GM18909 (cell line): Measurements from ENCODE around the gene ZNF530.

Experiments
- ATAC-seq: cut with Tn5 transposase; IDR thresholded peaks from one replicate; pipeline ENCODE4 v1.9.1; 2021; ENCODE audit warnings: mild to moderate bottlenecking; ENCODE audit not compliant: unreplicated experiment, poor library complexity

ZNF530 gene

DNA sequence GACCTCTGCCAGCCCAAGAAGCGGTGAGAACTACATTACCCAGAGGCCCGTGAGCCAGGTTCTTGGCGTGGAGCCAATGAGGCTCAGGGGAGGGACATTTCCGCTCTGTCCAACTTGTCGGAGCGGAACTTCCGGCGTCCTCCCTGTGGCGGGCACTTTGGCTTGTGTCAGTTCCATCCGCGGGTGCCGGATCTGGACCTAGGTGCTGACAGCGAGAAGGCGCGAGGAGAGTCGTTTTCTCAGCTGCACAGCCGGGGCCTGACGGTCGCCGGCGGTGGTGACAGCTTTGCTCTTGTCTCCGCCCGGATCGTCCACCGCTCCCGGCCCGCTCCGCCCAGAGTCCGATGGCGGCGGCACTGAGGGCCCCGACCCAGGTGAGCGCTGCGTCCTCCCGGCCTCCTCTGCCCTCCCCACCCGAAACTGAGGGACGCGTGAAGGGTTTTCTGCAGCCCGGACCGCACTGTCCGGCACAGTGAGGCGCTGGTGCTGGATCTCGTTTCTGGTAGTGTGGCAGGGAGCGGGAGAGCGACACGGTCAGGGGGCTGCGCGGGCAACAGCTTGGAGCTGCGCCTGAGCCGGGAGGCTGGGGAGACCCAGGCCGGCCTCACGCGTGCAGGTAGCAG, at the start of gene ZNF530:
ZNF530 (plus strand) TSS at position 125 of the 623 bp plus-strand sequence. CDS start 4,461 bp downstream, outside the sequence.
- ATAC-seq = peak; percentile 95

DNA sequence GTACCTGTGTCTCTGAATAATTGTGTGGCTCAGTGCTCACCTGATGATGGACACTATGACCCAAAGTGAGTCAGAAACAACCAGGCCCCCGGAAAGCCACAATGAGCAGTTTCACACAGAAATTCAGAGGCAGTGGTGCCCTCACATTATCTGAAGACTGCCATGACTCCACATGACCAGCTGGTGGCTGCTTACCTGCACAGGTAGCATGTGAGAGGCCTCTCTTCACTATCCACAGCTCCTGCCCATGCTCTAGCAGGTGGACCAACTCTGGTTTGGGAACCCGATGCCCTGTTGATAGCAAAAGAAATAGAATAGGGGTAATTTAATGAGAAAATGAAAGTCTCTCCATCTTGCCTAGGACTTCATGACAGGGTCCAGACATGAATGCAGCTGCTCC, 47.3 kb upstream of the ZNF530 start:
- ATAC-seq = no peak

DNA sequence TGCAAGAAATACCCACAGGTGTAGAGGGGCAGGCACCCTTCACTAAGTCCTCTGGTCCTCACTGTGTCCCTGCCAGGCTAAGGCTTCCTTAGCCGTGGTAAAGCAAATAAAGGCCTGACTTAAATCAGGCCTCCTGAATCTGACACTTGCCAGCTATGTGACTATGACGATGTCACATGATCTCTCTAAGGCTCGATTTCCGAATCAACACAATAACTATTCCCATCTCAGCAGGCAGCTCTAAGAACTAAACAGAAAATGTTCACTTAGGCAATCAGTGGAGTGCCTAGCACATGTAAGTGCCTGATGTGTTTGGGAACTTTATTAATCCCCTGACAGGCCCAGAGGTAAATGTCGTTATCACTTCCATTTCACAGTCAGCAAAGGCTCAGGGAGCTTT, 42.0 kb upstream of the ZNF530 start:
- ATAC-seq = no peak

DNA sequence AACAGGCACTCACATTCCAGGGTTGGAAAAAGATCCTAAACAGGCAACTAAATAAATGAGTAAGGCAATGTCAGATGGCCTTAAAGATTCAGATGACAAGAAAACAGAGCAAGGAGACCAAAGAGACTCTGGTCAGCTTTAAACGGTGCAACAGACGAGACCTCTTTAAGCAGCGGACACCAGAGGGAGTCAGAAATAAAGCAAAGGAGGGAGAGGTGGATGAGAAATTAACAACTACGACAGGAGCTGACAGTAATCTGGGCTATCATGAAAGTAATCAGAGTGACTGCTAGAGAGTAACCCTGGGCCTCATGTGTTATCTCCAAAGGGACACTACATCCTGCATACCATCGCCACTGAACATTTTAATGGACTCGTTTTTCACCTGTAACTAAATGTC, 41.2 kb upstream of the ZNF530 start:
- no peak for ATAC-seq

DNA sequence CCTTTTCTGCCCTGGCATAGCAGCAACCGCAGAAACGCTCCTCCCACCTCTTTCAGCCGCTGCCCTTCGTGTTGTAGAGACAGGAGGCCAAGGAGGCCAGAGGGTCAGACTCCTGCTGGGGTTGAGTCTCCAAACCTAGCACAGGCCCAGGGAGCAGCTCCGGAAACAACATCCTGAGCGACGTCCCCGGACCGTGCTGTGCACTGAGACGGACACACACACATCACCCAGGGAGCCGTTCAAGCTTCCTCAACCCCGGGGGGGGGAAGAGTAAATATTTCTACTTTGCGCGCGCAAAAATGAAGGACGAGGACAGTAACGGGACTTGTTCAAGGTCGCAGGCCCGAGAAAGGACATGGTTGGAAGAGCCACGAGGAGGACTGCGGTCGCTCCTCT, 40.7 kb upstream of the ZNF530 start:
- peak; percentile 20 for ATAC-seq

DNA sequence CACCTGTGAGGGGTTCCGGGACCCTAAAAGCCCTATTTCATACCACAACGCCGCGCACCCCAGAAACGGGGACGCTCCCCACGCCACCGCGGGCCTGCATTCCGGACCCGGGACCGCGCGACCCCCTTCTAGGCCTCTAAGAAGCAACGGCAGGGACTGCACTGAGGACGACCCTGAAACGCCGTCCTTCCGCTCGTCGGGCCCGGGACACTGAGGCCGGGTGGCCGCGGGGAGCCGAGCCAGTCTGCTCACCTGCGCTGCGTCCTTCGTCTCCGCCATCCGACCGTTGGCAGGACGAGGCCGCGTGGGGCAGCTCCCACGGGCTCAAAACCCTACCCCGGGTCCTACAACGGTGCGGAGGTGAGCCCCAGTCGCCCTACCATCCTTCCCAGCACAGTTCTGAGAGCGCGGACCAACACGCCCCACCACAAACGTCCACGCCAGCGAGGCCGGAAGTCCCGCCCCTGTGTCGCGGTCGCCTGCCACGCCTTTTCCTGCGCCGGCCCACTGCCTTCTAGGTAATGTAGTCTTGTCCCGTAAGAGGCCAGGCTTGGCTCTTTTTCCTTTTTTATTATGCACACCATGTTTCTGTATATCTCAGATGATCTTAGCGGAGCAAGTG, 40.2 kb upstream of the ZNF530 start, which contains the start of gene ZNF550:
ZNF550 (minus strand) TSS at position 460 of the 622 bp plus-strand sequence; CDS start at position 279, 181 bp downstream.
- ATAC-seq = peak; percentile 97

DNA sequence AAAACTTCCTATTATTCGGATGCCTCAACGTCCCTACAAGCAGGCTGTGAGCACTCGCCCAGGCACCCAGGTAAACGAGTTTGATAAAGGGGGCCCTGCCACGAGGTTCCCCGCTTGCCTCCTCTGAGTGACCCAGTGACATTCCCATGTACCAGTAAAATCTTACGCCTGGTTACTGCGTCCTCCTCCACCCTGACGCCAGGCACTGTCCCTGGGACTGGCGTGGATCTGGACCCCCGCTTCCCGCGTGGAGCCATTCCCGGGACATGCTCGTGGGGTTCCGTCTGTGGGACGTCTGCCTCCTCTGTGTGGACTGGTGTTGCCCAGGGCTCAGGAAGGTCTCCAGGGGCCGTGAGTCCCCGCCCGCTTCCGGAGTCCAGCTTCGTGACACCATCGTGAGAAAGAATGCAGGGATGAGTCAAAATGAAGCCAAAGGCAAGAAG, 39.6 kb upstream of the ZNF530 start:
- no peak for ATAC-seq

DNA sequence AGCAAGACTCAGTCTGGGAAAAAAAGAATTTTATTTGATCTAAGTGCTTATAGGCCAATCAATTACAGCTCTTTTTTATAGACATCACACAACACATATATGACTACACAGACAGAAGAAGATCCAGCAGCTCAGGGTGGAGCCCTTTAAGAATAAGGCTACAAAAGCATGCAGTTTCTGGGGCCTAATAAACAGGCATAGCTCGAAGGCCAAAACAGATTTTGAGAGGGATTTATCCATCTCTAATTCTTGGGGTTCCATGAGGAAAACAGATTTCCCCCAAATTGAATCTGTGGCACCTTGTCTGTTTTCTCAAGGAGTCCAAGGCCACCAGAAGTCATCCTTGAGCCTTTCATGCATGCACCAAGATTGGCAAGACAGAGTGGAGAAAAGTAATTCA, 36.1 kb upstream of the ZNF530 start:
- ATAC-seq = no peak

DNA sequence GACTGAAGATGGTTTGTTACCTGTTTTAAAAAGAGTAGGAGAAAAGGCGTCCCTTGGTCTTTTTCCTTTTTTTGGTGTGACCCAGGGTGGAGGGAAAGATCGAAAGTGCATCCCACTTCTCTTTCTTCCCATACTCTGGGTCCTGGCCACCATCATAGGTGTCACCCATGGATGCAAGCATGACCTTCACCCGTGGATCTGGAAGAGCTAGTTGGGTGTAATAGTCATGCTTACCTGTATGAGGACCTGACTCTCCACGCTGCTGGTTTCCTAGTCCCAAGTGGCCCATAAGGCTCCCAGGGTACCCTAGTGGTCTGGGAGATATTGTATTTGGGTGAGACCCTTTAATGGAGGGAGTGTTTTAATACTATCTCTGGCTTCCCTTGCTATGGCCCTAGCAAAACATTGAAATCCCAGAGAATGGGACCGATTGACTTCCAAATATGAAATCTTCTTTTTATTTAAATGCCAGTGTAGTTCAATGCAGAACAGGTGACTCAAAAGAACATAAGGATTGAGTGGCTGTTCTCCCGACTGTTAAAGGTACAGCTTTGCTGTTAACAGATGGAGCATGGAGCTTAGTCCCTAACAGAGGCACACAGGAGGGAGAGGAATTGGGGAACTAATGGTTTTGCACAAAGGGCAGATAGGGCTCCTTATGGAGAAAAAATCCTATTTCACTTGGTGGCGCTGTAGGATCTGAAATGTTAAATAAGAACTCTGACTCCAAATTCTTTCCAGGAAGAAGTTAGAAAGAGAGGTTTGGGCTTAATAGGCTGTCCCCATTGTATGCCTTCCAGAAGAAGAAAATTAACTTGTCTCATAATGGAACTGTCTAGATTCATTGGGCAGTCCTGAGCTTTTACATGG, 33.1 kb upstream of the ZNF530 start:
- ATAC-seq = no peak

DNA sequence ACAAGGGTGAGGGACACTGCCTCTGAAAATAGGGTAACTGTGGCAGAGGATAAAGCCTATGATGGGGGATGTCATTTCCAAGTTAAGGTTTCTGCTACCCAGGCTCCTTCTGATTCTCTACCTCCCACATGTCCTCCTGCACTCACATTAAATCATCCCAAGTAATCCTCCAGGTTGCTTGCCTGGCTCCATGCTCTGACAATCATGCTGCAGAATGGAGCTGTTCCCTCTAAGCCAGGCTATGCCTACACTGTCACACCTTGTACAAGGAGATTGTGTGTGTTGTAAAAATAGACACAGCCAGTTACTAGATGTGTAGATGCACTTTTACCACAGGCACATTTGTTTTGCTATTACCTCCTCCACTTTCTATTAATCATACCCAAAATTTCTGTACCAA, 29.0 kb upstream of the ZNF530 start:
- ATAC-seq = no peak

DNA sequence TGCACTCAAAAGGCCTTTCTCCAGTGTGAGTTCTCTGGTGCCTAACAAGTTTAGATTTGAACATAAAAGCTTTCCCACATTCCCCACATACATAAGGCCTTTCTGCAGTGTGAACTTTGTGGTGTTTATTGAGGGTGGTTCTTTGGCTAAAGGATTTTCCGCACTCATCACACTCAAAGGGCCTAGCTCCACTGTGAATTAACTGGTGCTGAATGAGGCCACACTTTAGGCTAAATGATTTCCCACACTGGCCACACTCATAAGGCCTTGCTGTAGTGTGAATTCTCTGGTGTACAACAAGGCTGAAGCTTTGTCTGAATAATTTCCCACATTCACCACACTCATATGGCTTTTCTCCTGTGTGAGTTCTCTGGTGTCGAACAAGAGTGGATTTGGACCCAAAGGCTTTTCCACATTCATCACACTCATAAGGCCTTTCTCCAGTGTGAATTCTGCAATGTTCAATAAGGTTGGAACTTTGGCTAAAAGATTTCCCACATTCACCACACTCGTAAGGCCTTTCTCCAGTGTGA, 27.2 kb upstream of the ZNF530 start:
- ATAC-seq = no peak

DNA sequence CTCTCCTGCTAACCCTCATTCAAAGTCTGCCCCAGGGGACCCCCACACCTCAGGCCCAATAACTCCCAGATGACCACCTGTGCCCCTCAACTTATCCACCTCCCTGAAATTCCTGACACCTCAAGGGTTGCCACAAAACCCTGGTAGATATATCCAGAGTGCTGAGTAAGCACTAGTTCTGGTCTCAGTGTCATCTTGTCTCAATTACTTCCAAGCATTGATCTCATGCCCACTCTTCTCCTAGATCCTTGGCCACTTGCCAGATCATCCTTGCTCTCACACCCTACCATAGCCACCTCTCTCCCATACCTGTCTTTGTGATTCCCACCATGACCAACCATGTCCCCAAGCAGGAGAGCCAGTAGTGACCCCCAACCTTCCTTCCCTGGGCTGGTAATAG, 23.0 kb upstream of the ZNF530 start:
- ATAC-seq = no peak

DNA sequence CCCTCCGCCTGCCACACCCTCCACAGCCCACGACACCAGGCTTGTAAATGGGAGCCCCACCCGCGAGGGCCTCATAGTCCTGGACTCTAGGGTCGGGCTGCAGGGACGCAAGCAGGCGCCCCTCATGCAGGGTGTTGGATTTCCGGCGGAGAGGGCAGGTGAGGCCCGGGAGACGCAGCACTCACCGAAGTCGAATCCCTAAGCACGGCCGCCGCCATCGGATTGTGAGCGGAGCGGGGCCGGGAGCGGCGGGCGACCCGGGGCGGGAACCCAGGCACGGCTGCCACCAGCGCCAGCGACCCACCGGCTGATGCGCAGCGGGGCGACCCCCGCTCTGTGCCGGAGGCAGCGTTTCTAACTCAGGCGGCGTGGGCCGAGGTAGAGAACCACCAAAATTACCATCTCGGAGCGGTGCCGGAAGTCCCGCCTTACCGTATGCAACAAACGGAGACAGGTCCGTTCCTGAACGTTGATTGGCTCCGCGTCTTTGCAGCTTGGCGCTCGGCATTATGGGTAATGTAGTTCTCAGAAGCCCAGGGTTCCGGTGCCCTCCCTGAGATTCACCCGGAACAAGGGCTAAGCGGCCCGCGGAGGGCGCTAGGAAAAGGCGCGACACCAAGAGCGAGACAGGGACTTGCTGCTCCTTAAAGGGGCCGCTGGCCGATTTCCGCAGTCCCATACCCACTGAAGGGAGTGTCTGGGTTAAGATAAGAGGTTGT, 21.0 kb upstream of the ZNF530 start, which contains the start of gene ZNF416:
ZNF416 (minus strand) TSS at position 425 of the 719 bp plus-strand sequence; CDS start at position 218, 207 bp downstream.
- ATAC-seq = peak; percentile 95

DNA sequence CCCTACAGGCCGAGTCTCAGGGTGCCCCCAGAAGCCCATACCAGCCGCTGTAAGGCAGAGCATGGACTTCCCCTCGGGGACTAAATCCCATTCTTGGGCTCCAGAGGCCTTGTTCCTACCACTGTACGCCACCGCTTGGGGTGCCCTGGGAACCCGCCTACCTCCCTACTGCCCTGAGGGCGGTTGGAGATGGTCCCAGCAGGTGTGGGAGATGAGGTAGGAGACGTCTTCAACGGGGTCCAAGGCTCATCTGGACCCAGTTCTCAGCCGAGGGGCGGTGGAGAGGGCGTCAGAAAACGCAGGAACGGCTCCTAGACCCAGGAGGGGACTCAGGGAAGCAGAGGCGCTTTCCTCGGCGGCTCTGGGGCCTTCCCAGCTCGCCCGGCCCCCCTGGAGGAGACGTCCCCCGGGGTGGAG, 16.6 kb upstream of the ZNF530 start:
- no peak for ATAC-seq

DNA sequence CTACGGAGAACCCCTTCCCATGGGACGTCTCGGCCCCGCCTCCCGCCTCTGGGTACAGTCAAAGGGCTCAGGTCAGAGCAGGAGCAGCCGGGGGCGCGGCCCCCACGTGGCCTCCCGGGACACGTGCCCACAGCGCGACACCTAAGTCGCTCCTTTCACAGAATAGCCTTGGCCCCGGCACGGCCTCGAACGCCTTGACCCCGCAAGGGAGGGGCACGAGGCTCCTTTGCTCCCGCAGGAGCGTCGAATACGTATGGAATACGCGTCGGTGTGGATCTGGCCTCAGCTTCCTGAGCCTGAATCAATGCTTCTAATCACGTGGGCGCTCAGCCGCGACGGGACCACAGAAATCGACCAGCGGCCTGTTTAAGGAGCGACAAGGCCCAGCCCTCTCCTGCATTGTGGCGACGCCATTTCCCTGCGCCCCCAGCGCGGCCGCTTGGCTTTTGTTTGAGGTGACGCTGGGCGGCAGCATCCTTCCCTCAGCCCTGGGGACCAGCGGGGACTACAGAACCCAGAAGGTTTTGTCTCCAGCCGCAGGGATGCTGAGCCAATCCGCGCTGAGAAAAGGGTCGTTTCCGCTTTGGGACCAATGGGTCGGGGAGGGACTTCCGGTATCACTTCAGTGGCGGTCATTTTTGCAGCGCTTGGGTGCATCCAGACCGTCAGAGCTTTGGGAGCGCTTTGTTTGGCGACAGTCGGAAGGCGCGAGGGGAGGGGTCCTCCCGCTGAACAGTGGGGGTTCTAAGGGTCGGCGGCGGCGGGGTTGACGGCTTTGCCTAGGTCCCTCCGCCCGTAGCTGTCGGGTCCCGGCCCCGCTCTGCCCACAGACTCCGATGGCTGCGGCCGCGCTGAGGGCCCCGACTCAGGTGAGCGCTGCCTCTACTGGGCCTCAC, 15.9 kb upstream of the ZNF530 start, which contains the start of gene ZIK1:
ZIK1 (plus strand) TSS at position 625 of the 896 bp plus-strand sequence; CDS start at position 837, 212 bp downstream.
- peak; percentile 86 for ATAC-seq

DNA sequence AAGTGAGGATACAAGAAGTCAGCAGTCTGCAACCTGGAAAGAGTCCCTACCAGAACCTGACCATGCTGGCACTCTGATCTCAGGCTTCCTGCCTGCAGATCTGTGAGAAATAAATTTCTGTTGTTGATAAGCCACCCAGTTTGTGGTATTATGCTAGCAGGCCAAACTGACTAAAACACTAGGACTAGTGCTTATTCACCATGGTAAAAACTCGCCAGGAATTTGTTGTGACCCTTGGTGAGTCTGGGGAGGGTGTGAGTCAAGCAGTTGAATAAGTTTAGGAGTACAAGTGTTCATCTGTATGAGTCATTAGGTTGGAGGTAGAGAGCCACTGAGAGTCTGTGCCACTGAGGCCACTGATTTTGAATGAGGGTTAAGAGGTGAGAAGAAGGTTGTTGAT, 12.2 kb upstream of the ZNF530 start:
- ATAC-seq = no peak

DNA sequence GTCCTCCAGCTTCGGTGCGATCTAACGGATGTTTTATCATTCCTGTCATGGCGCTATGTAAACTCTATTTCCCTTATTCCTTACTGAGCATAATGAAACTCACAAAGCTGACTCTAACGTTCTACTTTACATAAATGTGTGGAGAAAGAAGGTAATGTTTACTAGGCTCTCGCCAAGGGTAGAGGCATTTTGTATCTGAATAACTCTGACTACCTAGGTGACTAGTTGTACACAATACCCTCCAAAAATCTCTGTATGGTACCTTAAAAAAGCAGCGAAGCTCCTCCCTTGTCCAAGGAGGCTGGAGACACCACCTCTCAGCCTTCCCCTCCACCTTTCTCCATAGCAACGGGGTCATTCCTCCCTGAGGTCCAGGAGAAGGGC, 316 bp upstream of the ZNF530 start:
- no peak for ATAC-seq

DNA sequence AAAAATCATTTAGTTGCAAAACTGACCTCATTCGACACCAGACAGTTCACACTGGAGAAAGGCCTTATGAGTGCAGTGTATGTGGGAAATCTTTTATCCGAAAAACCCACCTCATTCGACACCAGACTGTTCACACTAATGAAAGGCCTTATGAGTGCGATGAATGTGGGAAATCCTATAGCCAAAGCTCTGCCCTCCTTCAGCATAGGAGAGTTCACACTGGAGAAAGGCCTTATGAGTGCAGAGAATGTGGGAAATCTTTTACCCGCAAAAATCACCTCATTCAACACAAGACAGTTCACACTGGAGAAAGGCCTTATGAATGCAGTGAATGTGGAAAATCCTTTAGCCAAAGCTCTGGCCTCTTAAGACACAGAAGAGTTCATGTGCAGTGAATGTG, 7.2 kb downstream of the ZNF530 start:
- ATAC-seq = no peak

DNA sequence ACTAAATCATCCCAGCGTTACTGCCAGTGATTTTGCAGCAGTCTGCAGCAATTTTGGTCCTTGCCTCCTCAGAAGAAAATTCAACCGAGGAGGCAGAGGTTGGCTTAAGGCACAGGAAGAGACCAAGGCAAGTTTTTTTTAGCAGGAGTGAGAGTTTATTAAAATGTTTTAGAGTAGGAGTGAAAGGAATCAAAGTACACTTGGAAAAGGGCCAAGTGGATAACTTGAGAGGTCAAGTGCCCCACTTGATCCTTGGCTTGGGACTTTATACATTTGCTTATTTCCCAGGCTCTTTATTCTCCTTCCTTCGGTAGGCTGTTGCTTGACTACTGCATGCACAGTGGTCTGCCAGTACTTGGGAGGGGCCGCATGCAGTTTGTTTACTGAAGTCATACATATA, 11.4 kb downstream of the ZNF530 start:
- no peak for ATAC-seq
